Small intestine (tissue), 7 donors: ENCODE measurements around the gene MAST4. TPM values are rescaled to one million over a fixed set of nuclear protein-coding genes. Genes with fewer than 3 reads are reported as not detected.
A peak's percentile ranks its signal among the peaks of the same experiment; 100 is the strongest.

Experiments
- DNase-seq, 2 donors: peaks; one replicate each; pipeline versions ENCODE4 v3.0.0 to v3.0.0-alpha.2; 2013
- FAIRE-seq: peaks from 2 replicates; lab custom pipeline; 2012; peaks lifted over from hg19 to GRCh38; lab: Jason Lieb, UNC
- H3K27ac ChIP-seq, 3 donors: one replicate each; pipeline ENCODE4 v1.5.1; 2013; ENCODE audit warnings: low read length in 2 of 3, mild to moderate bottlenecking in 2 of 3, control low read depth in 1 of 3, inconsistent platforms in 1 of 3, low read depth in 1 of 3, moderate library complexity in 1 of 3
- H3K27me3 ChIP-seq, 3 donors: one replicate each; pipeline ENCODE4 v1.6.1; 2013; ENCODE audit warnings: low read length in 3 of 3, inconsistent platforms in 1 of 3; ENCODE audit not compliant: control insufficient read depth in 3 of 3, insufficient read depth in 3 of 3
- H3K36me3 ChIP-seq, 3 donors: one replicate each; pipeline ENCODE4 v1.6.1; 2013; ENCODE audit warnings: low read length in 3 of 3, inconsistent platforms in 1 of 3, low read depth in 1 of 3, mild to moderate bottlenecking in 1 of 3, moderate library complexity in 1 of 3; ENCODE audit not compliant: control insufficient read depth in 3 of 3, insufficient read depth in 2 of 3
- H3K4me1 ChIP-seq, 3 donors: one replicate each; pipeline ENCODE4 v1.6.1; 2013; ENCODE audit warnings: low read length in 2 of 3, inconsistent platforms in 1 of 3, low read depth in 1 of 3, mild to moderate bottlenecking in 1 of 3, moderate library complexity in 1 of 3; ENCODE audit not compliant: control insufficient read depth in 3 of 3, insufficient read depth in 2 of 3
- H3K4me3 ChIP-seq, 3 donors: one replicate each; pipeline ENCODE4 v1.5.1; 2013; ENCODE audit warnings: low read length in 3 of 3, control low read depth in 1 of 3, inconsistent platforms in 1 of 3, low read depth in 1 of 3, mild to moderate bottlenecking in 1 of 3, moderate library complexity in 1 of 3
- H3K9me3 ChIP-seq, 2 donors: one replicate each; pipeline ENCODE4 v1.6.1; 2013; ENCODE audit warnings: low read depth in 1 of 2, low read length in 1 of 2; ENCODE audit not compliant: control insufficient read depth in 2 of 2, insufficient read depth in 1 of 2
- WGBS, 3 donors: extraction: QIAGEN DNeasy Blood & Tissue Kit; methylation state at CpG; one replicate each; pipeline ENCODE4 v1.1.7; 2013; 5-methylcytosine and 5-hydroxymethylcytosine counted together
- polyA plus RNA-seq, 4 donors: library from polyadenylated mRNA; stranded (reverse) in 3 of 4; unstranded in 1 of 4; fragments of 200-250 nt in 3 of 4; fragments of 120-200 nt in 1 of 4; gene quantifications; one replicate each; pipeline versions ENCODE4 v1.2.1 to v1.2.3, GENCODE V29; 2013
- donor health status: healthy with polysubstance abuse.
- donor health status: control.
- donor health status: control.
- donor health status: Bipolar disorder and iron deficiency.
- donor health status: healthy.

MAST4 gene
- polyA plus RNA-seq, 4 donors = 3.0 to 16.4 (median 4.5) TPM

DNA sequence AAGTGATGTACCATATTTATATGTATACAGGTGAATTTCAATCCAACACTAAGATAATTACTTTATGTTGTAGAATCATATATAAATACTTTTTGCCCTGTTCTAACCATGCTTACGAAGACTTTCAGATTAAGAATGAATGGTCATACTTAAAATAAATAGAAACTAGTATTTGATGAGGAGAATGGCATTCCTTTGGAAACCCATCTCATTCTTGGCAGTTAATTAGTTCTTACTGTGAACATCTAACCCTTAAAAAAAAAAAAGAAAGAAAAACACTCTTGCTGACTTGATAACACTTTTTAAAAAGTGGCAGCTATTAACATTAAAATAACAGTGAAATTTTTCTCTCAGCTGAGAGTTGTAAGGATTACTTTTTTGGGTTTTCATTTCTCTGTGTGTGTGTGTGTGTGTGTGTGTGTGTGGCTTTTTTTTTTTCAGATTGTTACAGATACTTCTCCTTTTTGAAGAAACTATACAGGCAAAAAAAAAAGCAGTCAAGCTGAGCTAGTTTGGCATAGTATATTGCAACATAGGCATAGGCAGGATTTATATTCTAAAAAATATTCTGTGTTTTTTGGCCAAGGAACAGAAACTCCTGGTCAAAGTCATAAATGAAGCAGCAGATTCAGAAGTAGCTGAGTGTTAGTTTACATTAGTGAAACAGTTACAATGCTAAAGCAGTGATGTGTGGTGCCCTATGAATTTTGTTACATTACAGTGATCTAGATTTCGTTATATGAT, 436.9 kb downstream of the MAST4 start:
- H3K9me3 ChIP-seq = no peaks in the 10 kb centered on the region
- WGBS, 3 donors = 72 to 79% (median 77%) methylated on average over 2 of the region's 2 CpGs
- peaks cover 4 to 39% (median 10%) of the 10 kb centered on the region in 3 donors for H3K4me1 ChIP-seq
- no peaks in the 10 kb centered on the region for H3K27me3 ChIP-seq
- H3K36me3 ChIP-seq = no peaks in the 10 kb centered on the region
- no peak for DNase-seq
- FAIRE-seq = no peak
- H3K27ac ChIP-seq = peak overlapping the region in 2 of 3 donors; percentile 20 to 51
- no peak overlapping the region for H3K4me3 ChIP-seq

- no peaks in the 10 kb centered on the region for H3K36me3 ChIP-seq
- FAIRE-seq = no peak
Measured at GRCh38 chr5:67033880-67034651, 437.9 kb downstream of the MAST4 start.

DNA sequence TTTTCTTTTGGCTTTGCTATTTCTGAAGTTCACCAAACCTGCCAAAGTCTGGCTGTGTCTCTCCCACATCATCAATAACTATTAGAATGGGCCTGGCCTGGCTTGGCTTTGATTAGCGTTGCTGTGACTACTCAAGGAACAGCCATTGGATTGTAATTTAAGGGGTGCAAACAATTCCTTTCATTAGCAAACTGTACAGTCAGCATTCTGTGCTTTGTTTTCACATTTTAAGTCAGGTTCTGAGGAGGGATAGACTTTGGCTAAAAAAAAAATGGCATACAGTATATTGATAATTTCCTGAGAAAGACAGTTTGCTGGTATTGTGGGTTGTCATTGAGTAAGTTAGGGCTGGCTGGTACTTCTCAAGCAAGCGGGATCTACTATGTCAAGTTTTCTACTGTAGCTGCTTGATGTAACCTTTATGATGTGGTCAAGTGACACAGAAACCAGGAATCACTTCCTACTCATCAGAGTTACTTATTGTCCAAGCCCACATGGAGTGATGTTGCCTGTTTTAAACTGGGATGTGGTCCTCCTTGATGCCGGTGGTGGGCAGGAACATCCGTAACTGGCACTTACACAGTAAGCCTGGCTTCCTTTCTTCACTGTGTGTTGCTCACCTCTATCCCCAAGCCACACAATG, 439.0 kb downstream of the MAST4 start:
- DNase-seq (no peak), FAIRE-seq (no peak)
- no peaks in the 10 kb centered on the region for H3K27me3 ChIP-seq
- WGBS, 3 donors = 87 to 93% (median 89%) methylated on average over 4 of the region's 4 CpGs
- no peaks in the 10 kb centered on the region for H3K9me3 ChIP-seq
- peak overlapping the region in 1 of 3 donors; percentile 16 for H3K27ac ChIP-seq
- H3K4me1 ChIP-seq = peaks cover 2 to 22% (median 7%) of the 10 kb centered on the region in 3 donors
- H3K36me3 ChIP-seq = no peaks in the 10 kb centered on the region
- H3K4me3 ChIP-seq = no peak overlapping the region

More at GRCh38 chr5:67033880-67034651, 437.9 kb downstream of the MAST4 start:
- WGBS, 3 donors = 58 to 82% (median 66%) methylated on average over 8 of the region's 8 CpGs
- peaks cover 2 to 30% (median 8%) of the 10 kb centered on the region in 3 donors for H3K4me1 ChIP-seq
- H3K27me3 ChIP-seq = no peaks in the 10 kb centered on the region
- DNase-seq = peak in 1 of 2 donors; percentile 84
- no peak overlapping the region for H3K4me3 ChIP-seq
- H3K9me3 ChIP-seq = no peaks in the 10 kb centered on the region
- peak overlapping the region in 1 of 3 donors; percentile 51 for H3K27ac ChIP-seq

- Histone ChIP-seq H3K4me3 (no peak overlapping the region), H3K36me3 (no peaks in the 10 kb centered on the region), H3K4me1 (peaks cover 0 to 14% (median 7%) of the 10 kb centered on the region in 3 donors), H3K27me3 (no peaks in the 10 kb centered on the region), H3K27ac (no peak overlapping the region), H3K9me3 (no peaks in the 10 kb centered on the region)
- no peak for DNase-seq
- 79 to 92% (median 91%) methylated on average over 1 of the region's 1 CpG for WGBS, 3 donors
- FAIRE-seq = no peak
Measured at GRCh38 chr5:67037171-67037570, 441.0 kb downstream of the MAST4 start.

DNA sequence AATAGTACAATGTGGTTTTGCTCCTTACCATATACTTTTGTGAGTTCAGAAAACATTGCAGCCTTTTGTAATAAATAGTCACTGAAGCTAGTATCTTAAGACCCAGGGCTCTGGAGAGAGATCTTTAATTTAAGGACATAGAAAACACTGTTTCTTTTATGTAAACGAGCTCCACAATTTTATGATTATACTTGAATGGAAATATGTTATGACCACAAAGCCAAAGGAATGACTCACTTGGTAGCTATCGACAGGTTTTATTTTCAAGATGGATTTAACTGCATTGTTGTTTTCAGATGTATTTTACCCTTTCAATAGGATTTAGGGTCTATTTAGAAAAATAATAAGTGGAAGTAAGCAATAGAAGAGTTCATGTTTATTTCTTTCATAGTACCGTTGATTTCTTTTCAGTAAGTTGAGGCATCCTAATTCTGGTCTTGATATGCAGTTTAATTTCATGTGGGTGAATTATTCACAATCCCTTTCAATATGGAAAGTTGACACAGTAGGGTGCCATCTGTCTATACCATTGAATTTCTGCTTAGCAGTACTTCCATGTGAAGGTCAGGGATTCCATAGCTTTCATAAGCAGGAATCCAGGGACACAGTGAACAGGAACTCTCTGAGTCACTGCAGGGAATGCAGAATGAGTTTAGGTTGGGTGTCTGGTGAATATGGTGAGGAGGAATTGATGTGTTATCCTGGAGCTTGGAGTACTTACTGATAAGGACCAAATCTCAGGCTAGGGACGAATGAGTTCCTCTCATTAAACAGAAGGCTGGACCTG, 442.8 kb downstream of the MAST4 start:
- Histone ChIP-seq H3K4me3 (no peak overlapping the region), H3K36me3 (no peaks in the 10 kb centered on the region), H3K4me1 (peaks cover 0 to 14% (median 7%) of the 10 kb centered on the region in 3 donors), H3K27ac (no peak overlapping the region), H3K9me3 (no peaks in the 10 kb centered on the region), H3K27me3 (no peaks in the 10 kb centered on the region)
- FAIRE-seq = no peak
- 67 to 78% (median 70%) methylated on average over 4 of the region's 4 CpGs for WGBS, 3 donors
- DNase-seq = no peak

DNA sequence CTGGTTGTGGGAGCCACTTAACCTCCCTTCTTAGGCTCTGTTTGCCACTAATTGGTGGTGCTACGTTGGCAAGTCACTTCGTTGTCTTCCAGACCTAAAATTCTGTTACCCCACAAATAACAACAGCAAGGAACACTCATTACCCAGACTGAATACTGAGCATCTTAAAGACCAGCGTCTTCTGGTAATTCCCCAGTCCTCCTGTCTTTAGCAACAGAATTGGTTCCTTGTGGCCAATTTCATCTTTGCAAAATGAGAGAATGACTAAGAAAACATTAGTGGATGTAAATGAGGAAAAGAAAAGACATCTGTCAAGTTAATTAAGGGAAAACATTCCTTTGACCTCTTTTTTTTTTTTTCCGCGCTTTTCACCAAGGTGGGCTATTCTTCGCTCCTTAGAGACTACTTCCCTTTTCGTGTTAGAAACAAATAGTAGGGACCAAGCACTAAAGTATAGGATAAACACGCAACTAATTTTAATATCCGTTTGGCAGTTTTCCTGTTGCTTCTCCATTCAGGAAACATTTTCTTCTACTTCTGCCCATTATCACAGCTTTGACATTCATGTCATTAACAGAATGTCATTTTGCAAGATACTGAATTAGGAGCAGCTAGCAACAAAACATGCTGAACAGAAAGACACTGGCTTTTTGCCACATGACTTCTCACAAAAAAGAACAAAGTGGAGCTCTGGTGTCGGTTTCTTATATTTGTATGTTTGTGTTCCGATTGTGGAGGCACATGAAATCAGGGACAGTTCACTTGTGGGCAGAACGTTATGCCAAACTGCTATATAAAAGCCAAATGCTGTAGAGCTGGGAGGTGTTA, 446.2 kb downstream of the MAST4 start:
- Histone ChIP-seq H3K4me1 (peaks cover 5 to 13% (median 8%) of the 10 kb centered on the region in 3 donors), H3K27ac (no peak overlapping the region), H3K36me3 (peaks cover 0 to 2% (median 0%) of the 10 kb centered on the region in 3 donors), H3K9me3 (no peaks in the 10 kb centered on the region), H3K27me3 (no peaks in the 10 kb centered on the region), H3K4me3 (no peak overlapping the region)
- DNase-seq (no peak), FAIRE-seq (no peak)
- 72 to 88% (median 81%) methylated on average over 12 of the region's 12 CpGs for WGBS, 3 donors

DNA sequence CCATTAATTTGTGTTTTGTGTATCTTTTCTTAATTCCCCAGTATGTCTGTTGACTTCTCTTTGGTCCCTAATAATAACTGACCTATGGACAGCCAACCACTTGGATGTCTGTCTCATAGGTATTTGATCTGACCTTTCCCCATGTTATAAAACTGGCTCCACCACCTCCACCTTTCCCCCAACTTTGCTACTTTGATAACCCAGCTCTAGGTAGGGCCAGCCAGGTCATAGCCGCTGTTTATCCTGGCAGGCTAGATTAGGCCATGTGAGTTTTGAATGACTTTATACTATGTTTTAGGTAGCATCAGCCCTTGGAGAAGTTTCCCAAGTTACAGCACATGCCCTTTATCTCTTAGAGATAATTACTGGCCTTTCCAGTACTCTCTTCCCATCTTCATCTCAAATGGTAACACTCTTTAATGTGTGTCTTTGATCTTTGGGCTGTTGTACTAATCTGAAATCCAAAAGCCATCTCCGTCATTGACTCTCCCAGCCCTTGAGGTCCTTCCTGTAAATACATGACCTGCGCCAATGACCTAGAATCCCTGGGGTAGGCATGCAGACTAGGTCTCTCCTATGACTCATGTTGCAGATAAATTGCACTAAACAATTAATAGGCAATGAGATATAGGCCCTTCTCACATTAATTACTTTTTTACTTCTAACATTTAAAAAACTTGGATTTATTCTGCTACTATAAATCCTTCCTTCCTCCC, 447.8 kb downstream of the MAST4 start:
- H3K4me1 ChIP-seq = peaks cover 5 to 18% (median 10%) of the 10 kb centered on the region in 3 donors
- peaks cover 0 to 2% (median 0%) of the 10 kb centered on the region in 3 donors for H3K36me3 ChIP-seq
- no peak overlapping the region for H3K4me3 ChIP-seq
- no peak for FAIRE-seq
- H3K27ac ChIP-seq = peak overlapping the region in 2 of 3 donors; percentile 29 to 64
- WGBS, 3 donors = 39 to 76% (median 57%) methylated on average over 3 of the region's 3 CpGs
- H3K9me3 ChIP-seq = no peaks in the 10 kb centered on the region
- DNase-seq = peak; percentile 42 to 81
- no peaks in the 10 kb centered on the region for H3K27me3 ChIP-seq
